GM18517 (cell line): ENCODE measurements around the gene MTCH2.
"Not testable (repeated sequence)": the region's sequence is repeated elsewhere in the genome, so short reads cannot be mapped to it uniquely, and the experiment has no call there.

ENCODE experiments used
- ATAC-seq: cut with Tn5 transposase; IDR thresholded peaks from one replicate; pipeline ENCODE4 v1.9.1; 2021; ENCODE audit warnings: mild to moderate bottlenecking, moderate library complexity; ENCODE audit not compliant: unreplicated experiment

The MTCH2 gene

DNA sequence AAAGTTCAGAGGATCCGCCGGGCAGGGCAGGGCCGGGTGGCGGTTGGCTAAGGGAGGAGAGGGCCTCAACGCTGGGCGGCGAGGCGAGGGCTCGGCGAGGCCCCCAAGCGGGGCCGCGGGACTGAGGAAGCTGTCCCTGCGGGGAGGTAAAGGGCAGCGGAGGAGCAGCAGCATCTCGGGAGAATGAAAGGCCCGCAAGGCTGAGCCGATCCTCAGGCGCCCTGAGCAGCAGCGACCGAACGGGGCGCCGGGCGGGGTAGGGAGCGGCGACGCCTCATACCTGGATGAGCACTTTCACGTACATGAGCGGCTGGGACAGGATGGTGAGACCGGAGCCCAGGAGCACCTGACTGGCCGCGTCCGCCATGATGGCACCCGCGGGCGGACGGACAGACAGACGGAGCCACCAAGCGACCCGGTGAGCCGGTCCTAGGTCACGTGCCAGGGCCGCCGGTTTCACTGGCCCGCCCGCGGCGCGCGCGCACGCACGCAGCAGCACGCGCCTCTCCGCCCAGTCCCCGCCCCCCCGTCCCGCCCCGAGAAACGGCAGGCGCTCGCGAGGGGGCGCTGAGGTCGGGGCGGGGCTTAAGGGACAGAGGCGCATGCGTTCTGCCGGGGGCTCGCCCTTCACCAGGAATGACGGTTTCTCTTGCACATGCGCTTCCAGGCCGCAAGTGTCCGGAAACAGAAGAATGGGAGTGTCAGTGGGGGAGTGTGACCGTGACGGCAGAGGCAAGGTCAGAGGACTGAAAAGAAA is at the start of gene MTCH2:
Gene MTCH2, minus strand, starts transcription at position 461 of the 757 bp plus-strand sequence. Its CDS starts 94 bp downstream, at position 367.
- ATAC-seq: peak; percentile 92

GRCh38 chr11:47691979-47692378 is 49.6 kb upstream of the MTCH2 start:
- ATAC-seq: no peak

GRCh38 chr11:47689480-47689879 is 47.1 kb upstream of the MTCH2 start:
- no peak for ATAC-seq

DNA sequence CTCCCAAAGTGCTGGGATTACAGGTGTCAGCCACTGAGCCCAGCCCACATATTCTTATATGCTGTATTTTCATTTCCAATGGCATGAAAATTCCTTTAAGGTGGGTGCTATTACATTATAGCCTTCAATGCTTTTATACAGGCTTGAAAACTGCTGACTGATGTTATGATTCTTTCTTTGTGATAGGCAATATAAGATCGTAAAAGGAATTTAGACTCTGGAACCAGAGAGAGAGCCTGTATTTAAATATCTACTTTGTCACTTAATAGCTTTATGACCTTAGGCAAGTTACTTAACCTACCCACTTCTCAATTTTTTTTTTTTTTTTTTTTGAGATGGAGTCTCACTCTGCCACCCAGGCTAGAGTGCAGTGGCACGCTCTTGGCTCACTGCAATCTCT is 46.6 kb upstream of the MTCH2 start:
- ATAC-seq: no peak

- no peak for ATAC-seq
Observed at GRCh38 chr11:47688111-47688510, 45.8 kb upstream of the MTCH2 start.

- not testable (repeated sequence) for ATAC-seq
Observed at GRCh38 chr11:47686704-47687103, 44.3 kb upstream of the MTCH2 start.

- no peak for ATAC-seq
Observed at GRCh38 chr11:47686151-47686550, 43.8 kb upstream of the MTCH2 start.

- ATAC-seq: no peak
Observed at GRCh38 chr11:47675851-47676250, 33.5 kb upstream of the MTCH2 start.

GRCh38 chr11:47672283-47672730 is 29.9 kb upstream of the MTCH2 start:
- no peak for ATAC-seq

GRCh38 chr11:47669856-47670255 is 27.5 kb upstream of the MTCH2 start:
- no peak for ATAC-seq

DNA sequence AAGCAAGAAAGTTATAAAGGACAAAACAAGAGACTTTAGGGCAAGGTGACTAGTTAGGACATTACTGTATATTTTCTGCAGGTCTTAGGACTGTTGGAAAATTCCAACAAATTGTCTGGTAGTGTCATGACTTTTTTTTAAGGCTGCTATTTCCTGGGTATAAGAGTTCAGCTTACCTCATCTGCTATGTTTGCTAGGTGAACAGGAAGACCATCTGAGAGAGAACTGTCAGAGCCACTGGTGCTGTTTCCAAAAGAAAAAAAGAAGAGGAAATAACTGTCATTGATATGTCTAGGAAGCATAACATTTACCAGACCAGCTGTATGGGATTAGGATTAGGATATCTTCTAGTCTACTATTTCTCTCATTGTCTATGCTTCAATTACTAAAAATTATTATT is 26.3 kb upstream of the MTCH2 start:
- ATAC-seq: no peak

DNA sequence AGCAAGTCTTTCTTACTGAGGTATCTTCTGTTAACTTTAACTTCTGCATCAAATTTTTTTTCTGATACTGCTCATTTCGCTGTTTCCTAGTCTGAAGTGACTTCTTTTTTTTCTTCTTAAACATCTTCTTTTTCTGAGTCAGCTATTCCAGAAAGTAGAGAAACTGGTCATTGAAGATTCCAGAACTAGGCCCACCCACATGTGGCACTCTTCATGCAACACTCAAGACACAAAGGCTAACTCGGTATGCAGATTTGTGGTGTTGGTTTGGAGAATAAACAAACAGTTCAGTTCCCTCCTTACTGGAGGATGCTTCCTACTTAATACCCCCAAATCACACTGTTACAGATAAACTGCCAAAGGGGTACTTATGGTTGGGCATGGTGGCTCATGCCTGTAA is 25.2 kb upstream of the MTCH2 start:
- no peak for ATAC-seq

DNA sequence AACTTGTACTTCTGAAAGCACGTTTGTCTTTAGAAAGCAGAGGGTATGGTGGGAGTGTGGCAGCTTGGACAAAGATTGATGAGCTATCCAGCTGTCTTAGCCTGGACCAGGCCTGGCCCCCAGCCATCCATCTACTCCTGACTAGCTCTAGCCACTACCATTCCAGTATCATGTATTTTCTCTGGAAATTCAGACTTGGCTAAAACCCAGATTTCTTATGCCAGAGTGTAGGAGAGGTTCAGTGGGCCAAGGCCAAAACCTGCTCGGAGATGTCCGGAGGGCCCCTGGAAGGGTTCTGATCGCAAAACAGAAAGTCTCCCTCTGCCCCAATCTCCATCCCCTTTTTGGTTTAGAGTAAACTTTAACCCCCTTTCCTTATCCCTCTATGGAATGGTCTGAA is 24.8 kb upstream of the MTCH2 start:
- ATAC-seq: no peak

DNA sequence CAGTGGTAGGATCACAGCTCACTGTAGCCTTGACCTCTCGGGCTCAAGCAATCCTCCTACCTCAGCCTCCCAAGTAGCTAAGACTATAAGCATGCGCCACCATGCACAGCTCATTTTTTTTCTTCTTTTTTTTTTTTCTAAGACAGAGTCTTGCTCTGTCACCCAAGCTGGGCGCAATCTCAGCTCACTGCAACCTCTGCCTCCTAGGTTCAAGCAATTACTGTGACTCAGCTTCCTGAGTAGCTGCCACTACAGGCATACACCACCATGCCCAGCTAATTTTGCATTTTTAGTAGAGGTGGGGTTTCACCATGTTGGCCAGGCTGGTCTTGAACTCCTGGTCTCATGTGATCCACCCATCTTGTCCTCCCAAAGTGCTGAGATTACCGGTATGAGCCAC is 22.6 kb upstream of the MTCH2 start:
- ATAC-seq: not testable (repeated sequence)

DNA sequence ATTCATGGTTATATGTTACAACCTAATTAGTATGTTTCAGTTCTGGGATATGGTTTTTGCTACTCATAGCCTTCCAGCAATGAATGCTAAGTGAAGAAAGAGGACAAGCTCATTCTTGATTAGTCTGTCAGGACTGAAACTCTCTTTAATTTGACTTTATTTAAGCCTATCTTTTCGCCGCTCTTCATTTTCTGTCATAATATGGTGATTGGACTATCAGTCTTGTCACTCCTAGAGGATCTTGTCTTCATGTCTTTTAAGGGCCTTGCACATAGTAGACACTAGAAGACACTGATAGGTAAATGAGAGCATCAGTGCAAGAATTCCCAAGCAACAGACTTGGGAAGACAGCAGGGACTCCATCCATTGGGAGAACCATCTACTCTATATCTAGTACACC is 18.9 kb upstream of the MTCH2 start:
- ATAC-seq: no peak

DNA sequence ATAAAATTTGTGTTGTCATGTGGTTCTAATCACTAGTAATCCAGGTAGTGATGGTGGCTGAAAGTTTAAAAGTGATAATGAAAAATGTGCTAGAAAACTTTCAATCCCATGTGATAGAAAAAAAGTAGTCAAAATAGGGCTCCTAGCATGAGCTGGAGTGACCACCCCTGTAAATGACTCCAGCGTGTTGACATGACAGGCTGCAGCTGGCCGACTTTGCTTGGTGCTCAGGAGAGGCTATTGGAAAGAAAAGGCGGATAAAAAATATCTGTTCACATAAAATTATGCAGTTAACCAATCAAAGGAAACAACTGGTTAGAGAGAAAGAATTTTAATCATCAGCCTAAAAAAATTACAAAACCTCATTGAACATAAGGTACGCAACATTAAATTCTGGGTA is 16.9 kb upstream of the MTCH2 start:
- ATAC-seq: no peak

- no peak for ATAC-seq
Observed at GRCh38 chr11:47656260-47656885, 14.0 kb upstream of the MTCH2 start.

DNA sequence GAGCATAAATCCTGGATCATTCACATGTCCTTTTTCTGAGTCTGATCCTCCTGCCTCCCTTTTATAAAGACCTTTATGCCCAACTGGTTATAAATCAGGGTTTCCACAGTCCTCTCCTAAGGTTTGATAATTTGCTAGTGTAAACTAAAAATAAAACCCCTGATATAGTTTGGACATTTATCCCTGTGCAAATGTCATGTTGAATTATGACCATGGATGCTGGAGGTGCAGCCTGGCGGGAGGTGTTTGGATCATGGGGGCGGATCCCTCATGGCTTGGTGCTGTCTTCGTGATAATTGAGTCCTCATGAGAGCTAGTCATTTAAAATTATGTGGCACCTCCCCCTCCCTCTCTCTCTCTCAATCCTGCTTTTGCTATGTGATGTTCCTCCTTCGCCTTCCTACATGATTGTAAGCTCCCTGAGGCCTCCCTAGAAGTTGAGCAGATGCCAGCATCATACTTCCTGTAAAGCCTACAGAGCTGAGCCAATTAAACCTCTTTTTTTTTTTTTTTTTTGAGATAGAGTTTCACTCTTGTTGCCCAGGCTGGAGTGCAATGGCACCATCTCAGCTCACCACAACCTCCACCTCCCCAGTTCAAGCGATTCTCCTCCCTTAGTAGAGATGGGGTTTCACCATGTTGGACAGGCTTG is 9.6 kb upstream of the MTCH2 start:
- ATAC-seq: no peak

GRCh38 chr11:47649276-47649675 is 6.9 kb upstream of the MTCH2 start:
- no peak for ATAC-seq

- ATAC-seq: no peak
Observed at GRCh38 chr11:47646019-47646418, 3.7 kb upstream of the MTCH2 start.

GRCh38 chr11:47645500-47645899 is 3.1 kb upstream of the MTCH2 start:
- no peak for ATAC-seq

DNA sequence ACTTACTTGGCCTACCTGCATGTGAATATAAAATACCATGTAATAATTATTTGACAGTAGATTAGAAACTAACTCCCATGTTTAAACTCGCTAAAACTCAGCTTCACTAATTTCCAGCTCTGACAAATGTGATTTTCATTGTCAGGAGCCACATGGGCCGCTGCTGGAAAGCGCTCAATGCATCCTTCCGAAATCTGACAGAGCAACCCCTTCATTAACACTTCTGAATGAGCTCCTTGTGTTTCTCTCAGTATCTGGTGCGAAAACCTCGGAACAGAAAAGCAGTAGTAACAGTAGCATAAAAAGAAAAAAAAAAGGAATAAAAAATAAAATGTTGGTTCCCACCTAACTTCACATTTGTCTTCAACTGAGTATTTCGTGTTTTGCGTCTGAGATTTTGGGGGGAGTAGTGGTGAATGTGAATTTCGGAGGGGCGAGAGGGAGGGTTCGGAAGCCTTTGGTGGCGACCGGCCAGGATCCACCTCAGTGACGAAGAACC is 710 bp downstream of the MTCH2 start:
- peak; percentile 31 for ATAC-seq
